GM21825 (cell line): ENCODE measurements around the gene FITM1.

Source experiments
- ATAC-seq: cut with Tn5 transposase; IDR thresholded peaks from one replicate; pipeline ENCODE4 v1.9.1; 2021; ENCODE audit warnings: mild to moderate bottlenecking, moderate library complexity; ENCODE audit not compliant: unreplicated experiment

The FITM1 gene

DNA sequence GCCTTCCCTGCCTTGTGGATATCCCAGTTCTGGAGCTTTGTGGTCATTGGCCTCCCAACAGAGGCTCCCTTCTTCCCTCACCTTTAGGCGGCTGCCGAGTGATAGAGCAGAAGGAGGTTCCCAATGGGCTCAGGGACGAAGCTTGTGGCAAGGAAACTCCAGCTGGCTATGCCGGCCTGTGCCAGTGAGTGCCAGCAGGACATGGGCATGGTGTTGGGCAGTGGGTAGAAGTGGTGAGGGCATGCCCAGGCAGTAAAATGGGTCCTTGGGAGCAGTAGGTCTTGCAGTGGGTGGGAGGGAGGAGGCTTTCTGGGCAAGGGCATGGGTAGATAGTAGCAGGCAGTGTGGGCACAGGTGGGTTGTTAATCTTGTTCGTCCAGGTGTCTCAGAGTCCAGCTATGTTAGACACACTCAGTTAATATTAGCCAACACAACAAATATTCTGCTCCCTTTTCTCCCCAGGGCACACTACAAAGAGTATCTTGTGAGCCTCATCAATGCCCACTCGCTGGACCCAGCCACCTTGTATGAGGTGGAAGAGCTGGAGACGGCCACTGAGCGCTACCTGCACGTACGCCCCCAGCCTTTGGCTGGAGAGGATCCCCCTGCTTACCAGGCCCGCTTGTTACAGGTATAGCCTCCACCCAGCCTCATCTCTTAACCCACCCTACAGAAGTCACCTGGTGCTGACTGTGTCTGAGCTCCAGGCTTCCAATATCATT lies 29.5 kb downstream of the FITM1 start:
- no peak for ATAC-seq

DNA sequence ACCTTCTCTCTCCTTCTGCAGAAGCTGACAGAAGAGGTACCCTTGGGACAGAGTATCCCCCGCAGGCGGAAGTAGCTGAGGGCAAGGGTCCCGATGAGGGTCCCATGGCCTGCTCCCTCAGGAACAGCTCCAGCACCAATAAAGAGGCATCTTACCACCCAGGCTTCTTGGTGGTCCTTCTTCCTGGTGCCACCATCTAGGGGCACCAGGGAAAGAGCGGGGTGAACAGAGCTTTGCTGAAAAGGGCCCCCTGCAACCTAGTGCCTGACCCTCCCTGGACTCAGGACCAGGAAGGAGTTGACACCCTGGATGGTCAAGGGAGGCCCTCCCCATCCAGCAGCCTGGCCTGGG lies 30.0 kb downstream of the FITM1 start:
- ATAC-seq: peak; percentile 3

DNA sequence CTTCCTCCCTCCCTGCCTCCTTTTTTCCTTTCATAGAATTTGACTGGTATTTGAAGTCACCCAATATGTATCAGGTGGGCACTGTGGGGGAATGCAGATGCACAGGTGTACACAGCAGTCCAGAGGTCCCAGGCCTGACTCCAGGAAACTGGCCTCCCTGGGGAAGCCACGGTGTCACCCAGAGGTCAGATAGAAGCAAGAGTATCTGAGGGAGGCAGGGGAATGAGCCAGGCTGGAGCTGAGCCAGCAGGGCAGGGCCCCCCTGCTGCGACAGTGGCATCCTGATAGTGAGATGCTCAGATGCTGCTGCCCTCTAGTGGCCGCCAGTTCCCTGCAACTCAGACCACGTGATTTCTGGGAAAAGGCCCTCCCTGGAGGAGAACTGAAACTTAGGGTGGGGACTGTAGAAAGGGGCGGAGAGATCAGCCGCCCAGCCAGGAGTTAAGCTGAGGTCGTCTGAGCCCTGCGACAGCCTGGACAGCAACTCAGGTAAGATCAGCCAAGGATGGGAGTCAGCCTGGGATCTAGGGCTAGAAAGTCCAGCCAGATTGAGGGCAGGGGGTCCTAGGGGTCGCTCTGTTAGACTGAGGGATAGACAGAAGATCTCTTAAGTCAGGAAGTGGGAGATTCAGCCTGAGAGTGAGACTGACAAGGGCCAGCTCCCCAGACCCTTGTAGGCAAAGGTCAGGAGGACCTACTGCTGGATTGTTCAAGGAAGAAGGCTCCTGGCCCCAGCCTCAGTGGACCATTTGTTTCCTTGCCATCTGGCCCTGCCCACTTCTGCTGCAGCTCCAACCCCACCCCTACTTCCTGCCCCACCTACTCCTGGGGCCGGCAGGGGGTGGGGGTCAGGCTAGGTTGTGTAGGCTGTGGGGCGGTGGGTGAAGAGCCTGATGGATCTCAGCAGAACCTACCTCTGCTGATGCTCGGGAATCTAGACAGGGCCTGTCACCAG lies 30.7 kb downstream of the FITM1 start, which contains the start of gene IRF9:
Gene IRF9 (plus strand): TSS at position 416 of the 955 bp plus-strand sequence. CDS start 880 bp downstream, outside the sequence.
- ATAC-seq: peak; percentile 77

DNA sequence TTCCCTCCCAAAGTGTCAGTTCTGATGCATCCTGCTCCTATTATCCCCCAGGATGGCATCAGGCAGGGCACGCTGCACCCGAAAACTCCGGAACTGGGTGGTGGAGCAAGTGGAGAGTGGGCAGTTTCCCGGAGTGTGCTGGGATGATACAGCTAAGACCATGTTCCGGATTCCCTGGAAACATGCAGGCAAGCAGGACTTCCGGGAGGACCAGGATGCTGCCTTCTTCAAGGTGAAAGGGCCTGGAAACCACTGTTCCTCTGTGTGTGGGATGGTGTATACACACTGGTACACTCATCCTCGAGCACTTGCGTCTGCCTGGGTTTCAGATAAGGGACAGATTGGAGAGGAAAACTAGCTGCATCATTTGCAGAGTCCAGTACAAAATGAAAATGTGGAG lies 31.6 kb downstream of the FITM1 start:
- no peak for ATAC-seq

DNA sequence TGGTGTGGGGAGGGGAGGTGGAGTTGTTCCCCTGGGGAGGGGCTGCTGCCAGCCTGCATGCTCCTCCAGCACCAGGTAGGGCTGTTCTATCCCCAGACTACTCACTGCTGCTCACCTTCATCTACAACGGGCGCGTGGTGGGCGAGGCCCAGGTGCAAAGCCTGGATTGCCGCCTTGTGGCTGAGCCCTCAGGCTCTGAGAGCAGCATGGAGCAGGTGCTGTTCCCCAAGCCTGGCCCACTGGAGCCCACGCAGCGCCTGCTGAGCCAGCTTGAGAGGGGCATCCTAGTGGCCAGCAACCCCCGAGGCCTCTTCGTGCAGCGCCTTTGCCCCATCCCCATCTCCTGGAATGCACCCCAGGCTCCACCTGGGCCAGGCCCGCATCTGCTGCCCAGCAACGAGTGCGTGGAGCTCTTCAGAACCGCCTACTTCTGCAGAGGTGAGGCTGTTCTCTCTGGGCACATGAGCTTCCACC lies 34.1 kb downstream of the FITM1 start:
- ATAC-seq: no peak

DNA sequence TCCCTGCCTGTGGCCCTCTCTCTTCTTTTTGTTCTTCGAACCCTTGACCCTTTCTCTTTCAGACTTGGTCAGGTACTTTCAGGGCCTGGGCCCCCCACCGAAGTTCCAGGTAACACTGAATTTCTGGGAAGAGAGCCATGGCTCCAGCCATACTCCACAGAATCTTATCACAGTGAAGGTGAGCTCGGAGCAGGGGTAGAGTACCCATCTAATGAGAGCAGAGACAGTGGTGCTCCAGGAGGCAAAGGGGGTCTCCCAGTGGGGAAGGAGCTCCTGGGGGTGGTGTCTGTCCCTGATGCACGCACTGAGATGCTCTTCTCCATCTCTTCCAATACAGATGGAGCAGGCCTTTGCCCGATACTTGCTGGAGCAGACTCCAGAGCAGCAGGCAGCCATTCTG lies 35.3 kb downstream of the FITM1 start:
- ATAC-seq: no peak

DNA sequence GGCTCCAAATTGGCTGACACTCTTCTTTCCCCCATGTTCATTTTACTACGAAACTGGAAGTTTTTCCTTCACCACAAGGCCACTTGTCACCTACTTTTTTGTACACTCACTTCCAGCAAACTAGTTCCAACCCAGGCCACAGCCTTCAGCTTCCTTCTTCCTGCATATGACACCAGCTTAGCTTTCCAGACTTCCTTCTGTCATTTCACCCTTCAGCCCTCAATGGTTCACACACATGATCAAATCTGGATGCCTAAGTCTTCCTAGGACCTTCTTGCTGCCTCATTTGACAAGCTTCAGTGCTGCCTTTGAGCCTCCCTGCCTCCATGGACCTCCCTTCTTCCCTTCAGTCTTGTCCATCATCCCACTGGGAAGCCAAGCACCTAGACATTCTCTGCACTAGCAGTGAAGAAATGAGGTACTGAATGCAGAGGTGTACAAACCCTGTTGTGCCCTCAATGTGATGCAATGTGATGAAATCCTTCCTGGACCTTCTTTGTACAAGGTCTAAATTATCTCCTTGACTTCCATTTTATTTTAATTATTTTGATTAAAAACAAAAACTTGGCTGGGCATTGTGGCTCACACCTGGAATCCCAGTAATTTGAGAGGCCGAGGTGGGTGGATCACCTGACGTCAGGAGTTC lies 37.1 kb downstream of the FITM1 start:
- ATAC-seq: no peak

DNA sequence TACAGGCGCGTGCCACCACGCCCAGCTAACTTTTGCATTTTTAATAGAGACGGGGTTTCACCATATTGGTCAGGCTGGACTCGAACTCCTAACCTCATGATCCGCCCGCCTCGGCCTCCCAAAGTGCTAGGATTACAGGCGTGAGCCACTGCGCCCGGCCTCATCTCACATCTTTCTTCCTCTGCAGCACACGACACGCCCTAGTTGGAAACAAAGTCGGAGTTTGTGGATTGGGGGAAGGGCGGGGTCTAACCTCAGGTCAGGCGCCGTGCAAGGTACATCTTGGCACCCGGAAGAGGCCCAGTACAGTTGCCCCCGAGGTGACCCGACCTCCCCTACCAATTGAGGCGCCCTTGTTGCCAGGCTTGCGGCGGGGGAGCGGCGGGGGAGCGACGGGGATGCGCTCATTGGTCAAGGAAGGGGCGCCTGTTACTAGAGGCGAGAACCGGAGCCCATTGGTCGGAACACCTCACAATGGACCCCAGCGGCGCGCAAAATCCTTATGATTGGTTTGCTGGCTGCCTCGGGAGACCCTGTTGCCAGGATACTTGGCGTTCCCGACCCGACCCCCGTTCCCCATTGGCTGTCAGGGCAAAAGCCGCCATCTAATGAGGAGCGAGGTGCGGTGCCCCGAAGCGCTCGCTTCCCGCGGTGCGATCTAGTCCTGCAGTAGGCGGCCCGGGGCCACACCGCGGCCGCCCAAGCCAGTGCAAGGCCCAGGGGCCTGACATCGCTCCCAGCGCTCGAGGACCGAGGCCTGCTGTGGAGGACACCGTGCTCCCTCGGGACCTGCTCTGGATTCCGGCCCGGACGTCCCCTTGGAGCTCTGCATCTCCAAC lies 41.2 kb downstream of the FITM1 start, which contains the start of gene REC8:
Gene REC8 (plus strand): TSS at position 659 of the 839 bp plus-strand sequence. CDS start 473 bp downstream, outside the sequence.
- ATAC-seq: peak; percentile 81

DNA sequence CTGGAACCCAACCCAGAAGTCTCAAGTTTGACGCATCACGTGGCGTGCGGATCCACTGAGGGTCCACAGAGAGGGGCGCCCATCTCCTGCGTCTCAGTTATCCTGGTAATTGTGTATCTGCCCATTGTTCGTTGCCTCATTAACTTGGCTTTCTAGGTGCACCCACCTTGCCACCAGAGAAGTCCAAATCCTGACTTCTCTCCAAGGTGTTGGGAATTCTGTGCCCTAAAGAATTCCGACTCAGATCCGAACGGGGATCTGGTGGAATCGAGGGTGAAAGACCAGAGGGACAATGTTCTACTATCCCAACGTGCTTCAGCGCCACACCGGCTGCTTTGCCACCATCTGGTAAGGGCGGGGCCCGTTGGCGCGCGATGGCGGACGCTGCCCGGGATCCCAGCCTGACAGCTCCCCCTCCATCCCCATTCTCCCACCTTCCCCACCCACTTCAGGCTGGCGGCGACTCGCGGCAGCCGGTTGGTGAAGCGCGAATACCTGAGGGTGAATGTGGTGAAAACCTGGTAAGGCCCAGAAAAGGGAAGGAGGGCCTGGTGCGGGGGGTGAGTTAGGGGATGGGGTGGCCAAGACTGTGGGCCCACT lies 41.9 kb downstream of the FITM1 start:
- ATAC-seq: no peak

DNA sequence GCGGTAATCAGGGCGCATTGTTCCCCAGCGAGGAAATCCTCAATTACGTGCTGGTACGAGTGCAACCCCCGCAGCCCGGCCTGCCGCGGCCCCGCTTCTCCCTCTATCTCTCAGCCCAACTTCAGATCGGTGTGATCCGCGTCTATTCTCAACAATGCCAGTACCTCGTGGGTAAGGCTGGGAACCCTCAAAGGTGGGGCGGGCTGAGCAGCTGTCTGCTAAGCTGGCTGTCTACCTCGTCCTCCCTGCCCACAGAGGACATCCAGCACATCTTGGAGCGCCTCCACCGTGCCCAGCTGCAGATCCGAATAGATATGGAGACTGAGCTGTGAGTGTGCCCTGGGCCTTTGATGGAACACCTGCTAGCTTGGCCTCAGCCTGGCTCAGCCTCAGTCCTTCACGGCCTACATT lies 42.4 kb downstream of the FITM1 start:
- ATAC-seq: no peak

DNA sequence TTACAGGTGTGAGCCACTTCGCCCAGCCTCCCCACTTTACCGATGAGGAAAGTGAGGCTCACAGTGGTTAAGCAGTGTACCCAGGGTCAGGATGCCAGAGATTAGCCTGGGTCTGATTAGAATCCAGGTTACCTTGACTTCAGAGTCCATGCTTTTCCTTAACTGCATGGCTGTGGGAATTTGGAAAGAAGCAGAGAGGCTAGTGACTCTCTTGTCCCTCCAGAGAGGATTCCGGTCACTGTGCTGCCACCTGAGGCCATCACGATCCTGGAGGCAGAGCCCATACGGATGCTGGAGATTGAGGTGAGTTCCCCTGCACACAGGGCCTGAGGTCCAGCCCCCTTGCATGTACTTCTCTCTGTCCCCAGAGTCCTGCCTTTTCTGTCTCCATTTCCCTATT lies 46.1 kb downstream of the FITM1 start:
- ATAC-seq: no peak

DNA sequence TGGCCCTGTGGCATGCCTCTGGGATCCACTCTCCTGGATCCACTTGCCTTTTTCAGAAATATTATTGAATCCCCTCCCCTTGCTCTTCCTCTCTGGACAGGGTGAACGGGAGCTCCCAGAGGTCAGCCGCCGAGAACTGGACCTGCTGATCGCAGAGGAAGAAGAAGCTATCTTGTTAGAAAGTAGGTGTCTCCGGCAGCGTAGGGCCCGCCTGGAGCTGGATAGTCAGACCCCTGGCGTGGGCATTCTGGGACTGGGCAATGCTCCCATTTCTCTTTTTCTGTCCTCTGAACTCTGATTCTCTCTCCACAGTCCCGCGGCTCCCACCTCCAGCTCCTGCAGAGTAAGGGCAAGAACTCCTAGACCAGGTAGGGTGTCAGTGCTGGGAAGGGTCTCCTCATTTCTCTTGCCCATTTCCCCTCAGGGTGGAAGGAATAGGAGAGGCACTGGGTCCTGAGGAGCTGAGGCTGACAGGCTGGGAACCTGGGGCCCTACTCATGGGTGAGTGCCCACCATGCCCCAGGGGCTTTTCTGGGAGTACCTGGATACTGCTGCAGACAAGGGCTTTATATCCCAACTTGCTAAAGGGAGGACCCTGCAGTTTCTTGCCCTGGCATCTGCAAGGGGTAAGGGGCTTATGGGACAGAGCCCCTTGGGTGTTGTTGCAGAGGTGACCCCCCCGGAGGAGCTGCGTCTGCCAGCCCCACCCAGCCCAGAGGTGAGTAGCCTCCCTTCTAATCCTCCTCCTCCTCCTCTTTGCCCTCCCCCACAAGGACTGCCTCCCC lies 46.8 kb downstream of the FITM1 start:
- no peak for ATAC-seq

DNA sequence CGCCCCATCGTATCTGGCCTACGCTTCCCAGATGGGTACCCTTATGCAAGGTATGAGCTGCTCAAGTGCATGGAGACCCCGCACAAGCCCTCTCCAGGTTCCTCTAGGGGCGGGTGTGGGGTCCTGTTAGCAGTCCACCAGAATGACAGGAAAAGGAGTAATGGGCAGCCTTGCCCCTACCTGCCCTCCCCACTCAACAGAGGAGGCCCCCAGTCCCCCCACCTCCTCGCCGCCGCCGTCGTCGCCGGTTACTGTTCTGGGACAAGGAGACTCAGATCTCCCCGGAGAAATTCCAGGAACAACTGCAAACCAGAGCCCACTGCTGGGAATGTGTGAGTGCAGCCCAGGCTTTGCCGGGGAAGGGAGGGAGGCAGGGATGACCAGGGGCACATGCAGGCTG lies 47.4 kb downstream of the FITM1 start:
- ATAC-seq: no peak

DNA sequence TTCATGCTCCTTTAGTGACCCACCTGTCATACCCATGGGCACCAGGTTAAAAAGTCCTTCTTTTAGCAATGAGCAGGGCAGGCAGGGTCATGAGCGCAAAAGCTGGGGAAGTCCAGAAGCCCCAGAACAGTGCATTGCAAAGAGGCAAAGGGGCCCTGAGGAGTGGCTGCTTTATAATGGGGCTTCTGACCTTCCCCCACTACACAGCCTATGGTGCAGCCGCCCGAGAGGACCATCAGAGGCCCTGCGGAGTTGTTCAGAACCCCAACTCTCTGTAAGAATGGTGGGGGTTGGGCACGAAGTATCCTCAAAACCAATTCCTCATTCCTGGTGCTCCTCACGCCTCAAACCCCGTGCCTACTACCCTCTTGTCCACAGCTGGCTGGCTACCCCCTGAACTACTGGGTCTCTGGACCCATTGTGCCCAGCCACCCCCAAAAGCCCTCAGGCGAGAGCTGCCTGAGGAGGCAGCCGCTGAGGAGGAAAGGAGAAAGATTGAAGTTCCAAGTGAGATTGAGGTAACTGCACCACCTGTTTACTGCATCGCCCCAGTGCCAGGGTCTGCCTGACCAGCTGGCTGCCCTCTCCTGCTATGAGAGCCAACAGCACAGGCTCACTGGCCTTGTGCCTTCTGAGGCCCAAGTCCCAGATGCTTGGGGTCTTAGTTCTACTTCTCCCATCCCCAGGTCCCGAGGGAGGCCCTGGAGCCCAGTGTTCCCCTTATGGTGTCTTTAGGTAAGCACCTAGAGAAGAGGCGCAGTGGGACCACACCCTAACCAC lies 48.1 kb downstream of the FITM1 start:
- ATAC-seq: no peak

DNA sequence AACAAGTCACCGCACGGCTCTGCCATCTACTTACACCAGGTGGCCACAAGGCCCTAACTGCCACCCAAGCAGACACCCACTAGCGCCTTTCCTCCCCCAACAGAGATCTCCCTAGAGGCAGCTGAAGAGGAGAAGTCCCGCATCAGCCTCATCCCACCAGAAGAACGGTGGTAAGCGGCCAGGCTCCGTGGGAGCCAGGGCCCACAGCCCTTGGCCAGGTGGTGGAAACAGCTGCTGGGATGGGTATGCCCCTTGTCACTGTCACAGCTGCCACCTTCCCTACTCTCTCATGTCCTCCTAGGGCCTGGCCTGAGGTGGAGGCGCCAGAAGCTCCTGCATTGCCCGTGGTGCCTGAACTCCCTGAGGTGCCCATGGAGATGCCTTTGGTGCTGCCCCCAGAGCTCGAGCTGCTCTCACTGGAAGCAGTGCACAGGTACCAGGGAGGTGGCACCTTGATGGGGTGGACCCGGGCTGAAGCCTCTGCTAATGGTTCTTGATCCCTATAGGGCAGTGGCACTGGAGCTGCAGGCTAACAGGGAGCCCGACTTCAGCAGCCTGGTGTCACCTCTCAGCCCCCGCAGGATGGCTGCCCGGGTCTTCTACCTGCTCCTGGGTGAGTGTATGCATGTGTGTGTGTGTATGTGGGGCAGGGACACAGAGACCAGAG lies 49.0 kb downstream of the FITM1 start:
- no peak for ATAC-seq

DNA sequence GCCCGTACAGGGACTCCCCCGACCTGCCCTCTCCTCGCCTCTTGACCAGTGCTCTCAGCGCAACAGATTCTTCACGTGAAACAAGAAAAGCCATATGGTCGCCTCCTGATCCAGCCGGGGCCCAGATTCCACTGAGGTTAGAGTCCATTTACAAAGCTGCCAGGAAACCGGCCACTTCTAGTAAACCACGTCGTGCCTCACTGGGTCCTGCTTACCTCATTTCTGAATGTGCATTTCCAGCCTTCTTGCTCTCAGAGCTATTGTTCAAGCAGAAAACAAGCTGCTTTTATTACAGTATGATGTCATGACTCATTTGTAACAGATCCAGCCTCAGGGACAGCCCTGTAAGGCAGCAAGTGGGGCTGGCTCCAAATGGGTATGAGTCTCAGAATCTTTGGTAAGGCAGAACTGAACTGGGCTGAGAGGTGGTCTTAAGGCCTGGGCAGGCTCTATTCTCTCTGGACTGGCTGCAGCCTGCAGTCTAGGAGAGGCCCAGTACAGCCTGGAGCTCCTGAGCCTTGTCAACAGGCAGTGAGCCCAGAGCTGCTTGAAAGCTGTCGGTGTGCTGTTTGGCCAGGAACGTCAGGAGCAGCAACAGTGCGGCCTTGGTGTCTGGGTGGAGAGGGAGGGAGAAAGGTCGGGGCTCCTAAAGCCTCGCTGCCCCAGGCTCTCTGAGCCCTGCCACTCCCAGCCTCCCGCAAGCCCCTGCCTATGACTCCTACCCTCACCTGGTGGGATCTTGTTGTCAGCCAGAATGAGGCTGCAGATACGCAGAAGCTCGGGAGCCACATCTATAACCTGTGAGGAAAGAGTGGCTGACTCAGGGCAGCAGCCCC lies 49.7 kb downstream of the FITM1 start:
- ATAC-seq: no peak
